ENCODE data around the gene SIL1. TPM values are rescaled to one million over a fixed set of nuclear protein-coding genes. Genes with fewer than 3 reads are reported as not detected.

Gene SIL1
- total RNA-seq, 4 donors from 2014 or later = 41.4 to 63.1 (median 52.8) TPM

- WGBS, 2 donors = 91 to 93% methylated on average over 12 of the region's 12 CpGs
- H3K27me3 ChIP-seq = no peaks in the 10 kb centered on the region
- peaks cover 0 to 10% (median 2%) of the 10 kb centered on the region in 4 donors for H3K4me1 ChIP-seq
- H3K4me3 ChIP-seq = no peak overlapping the region
- no peak overlapping the region for H3K27ac ChIP-seq
- TF ChIP-seq EP300 (IDR thresholded peaks at IDR 0.05) = no peak
- H3K36me3 ChIP-seq = peaks cover 0 to 84% (median 20%) of the 10 kb centered on the region in 3 donors
- DNase-seq (ENCODE audit: low spot score in 2 of 2) = no peak
- no peaks in the 10 kb centered on the region for H3K9me3 ChIP-seq
Observed at GRCh38 chr5:138934971-138935370, 263.2 kb downstream of the SIL1 start.

- H3K27me3 ChIP-seq = no peaks in the 10 kb centered on the region
- no peak overlapping the region for H3K27ac ChIP-seq
- WGBS, 2 donors = 86 to 87% methylated on average over 18 of the region's 18 CpGs
Observed at GRCh38 chr5:138933522-138934290, 264.5 kb downstream of the SIL1 start.

DNA sequence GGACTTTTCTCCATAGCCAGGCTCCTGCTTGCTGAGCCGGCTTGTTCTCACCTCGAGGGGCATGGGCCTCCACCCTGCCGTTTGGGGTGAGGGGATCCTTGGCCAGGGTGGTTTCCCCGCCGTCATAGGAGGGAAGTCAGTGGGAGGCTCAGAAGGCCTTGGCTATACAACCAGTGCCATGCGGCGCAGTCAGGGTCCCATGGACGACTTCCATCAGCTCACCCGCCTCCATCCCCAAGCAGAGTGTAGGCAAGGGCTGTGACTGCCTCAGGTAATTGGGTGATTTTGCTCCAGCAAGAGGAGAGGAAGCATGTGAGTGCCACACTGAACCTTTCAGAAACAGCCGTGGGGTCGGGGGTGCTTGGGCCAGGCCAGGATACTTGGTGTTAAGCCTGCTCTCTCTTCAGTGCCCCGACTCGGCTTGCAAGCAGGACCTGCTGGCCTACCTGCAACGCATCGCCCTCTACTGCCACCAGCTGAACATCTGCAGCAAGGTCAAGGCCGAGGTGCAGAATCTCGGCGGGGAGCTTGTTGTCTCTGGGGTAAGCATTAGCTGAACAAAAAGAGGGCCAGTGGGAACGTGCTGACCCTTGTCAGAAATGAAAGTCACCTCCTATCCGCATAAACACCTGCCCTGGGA lies 265.9 kb downstream of the SIL1 start:
- no peak for DNase-seq (ENCODE audit: low spot score in 2 of 2)
- H3K36me3 ChIP-seq = peaks cover 0 to 90% (median 20%) of the 10 kb centered on the region in 3 donors
- 77 to 83% methylated on average over 18 to 20 of the region's 20 CpGs for WGBS, 2 donors
- no peaks in the 10 kb centered on the region for H3K27me3 ChIP-seq
- TF ChIP-seq POLR2A (IDR thresholded peaks at IDR 0.05) (no peak), EP300 (IDR thresholded peaks at IDR 0.05) (no peak)
- TF ChIP-seq, protein P1, sequence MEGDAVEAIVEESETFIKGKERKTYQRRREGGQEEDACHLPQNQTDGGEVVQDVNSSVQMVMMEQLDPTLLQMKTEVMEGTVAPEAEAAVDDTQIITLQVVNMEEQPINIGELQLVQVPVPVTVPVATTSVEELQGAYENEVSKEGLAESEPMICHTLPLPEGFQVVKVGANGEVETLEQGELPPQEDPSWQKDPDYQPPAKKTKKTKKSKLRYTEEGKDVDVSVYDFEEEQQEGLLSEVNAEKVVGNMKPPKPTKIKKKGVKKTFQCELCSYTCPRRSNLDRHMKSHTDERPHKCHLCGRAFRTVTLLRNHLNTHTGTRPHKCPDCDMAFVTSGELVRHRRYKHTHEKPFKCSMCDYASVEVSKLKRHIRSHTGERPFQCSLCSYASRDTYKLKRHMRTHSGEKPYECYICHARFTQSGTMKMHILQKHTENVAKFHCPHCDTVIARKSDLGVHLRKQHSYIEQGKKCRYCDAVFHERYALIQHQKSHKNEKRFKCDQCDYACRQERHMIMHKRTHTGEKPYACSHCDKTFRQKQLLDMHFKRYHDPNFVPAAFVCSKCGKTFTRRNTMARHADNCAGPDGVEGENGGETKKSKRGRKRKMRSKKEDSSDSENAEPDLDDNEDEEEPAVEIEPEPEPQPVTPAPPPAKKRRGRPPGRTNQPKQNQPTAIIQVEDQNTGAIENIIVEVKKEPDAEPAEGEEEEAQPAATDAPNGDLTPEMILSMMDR (IDR thresholded peaks at IDR 0.05) = no peak
- no peak overlapping the region for H3K4me3 ChIP-seq
- H3K4me1 ChIP-seq = peaks cover 0 to 37% (median 15%) of the 10 kb centered on the region in 4 donors
- H3K27ac ChIP-seq = no peak overlapping the region
- H3K9me3 ChIP-seq = no peaks in the 10 kb centered on the region

More at GRCh38 chr5:138933522-138934290, 264.5 kb downstream of the SIL1 start:
- peaks cover 0 to 93% (median 20%) of the 10 kb centered on the region in 3 donors for H3K36me3 ChIP-seq
- DNase-seq (ENCODE audit: low spot score in 2 of 2) = no peak
- peaks cover 0 to 23% (median 8%) of the 10 kb centered on the region in 4 donors for H3K4me1 ChIP-seq
- no peak overlapping the region for H3K4me3 ChIP-seq
- no peaks in the 10 kb centered on the region for H3K9me3 ChIP-seq
- TF ChIP-seq POLR2A (IDR thresholded peaks at IDR 0.05) (no peak), EP300 (IDR thresholded peaks at IDR 0.05) (no peak)
- TF ChIP-seq, protein P1 (IDR thresholded peaks at IDR 0.05) = no peak

DNA sequence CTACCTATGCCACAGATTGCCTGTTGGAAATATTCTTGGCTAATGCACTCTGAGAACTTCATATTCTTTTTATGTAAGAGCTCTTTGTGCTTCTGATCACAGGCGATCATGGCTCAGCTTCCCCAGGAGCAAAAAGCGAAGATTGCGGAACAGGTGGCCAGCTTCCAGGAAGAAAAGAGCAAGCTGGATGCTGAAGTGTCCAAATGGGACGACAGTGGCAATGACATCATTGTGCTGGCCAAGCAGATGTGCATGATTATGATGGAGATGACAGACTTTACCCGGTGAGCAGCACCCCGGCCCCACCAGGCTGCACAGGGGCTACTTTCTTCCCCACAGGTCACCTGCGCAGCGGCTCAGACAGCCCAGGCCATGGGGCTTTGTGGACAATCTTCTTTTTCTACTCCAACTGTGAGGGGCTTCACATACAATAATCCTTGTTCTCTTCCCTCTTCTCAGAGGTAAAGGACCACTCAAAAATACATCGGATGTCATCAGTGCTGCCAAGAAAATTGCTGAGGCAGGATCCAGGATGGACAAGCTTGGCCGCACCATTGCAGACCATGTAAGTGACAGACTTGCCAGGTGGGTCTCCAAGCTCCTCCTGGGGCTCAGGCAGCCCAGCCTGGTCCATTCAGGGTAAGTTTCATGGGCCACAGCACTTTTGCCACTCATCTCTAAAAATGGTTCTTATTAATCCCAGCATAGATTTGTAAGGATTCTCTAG lies 267.6 kb downstream of the SIL1 start:
- peaks cover 0 to 94% (median 27%) of the 10 kb centered on the region in 3 donors for H3K36me3 ChIP-seq
- DNase-seq (ENCODE audit: low spot score in 2 of 2) = peak in 1 of 2 donors; percentile 45
- no peak overlapping the region for H3K4me3 ChIP-seq
- H3K27ac ChIP-seq = peak overlapping the region in 2 of 4 donors; percentile 65 to 80
- TF ChIP-seq EP300 (IDR thresholded peaks at IDR 0.05) (no peak), POLR2A (IDR thresholded peaks at IDR 0.05) (no peak)
- TF ChIP-seq, protein P1 (IDR thresholded peaks at IDR 0.05) = no peak
- no peaks in the 10 kb centered on the region for H3K27me3 ChIP-seq
- WGBS, 2 donors = 76 to 84% methylated on average over 10 of the region's 10 CpGs
- H3K9me3 ChIP-seq = no peaks in the 10 kb centered on the region
- peaks cover 0 to 43% (median 17%) of the 10 kb centered on the region in 4 donors for H3K4me1 ChIP-seq

GRCh38 chr5:138929571-138929955 lies 268.6 kb downstream of the SIL1 start:
- TF ChIP-seq POLR2A (IDR thresholded peaks at IDR 0.05) (no peak), EP300 (IDR thresholded peaks at IDR 0.05) (no peak)
- TF ChIP-seq, protein P1 (IDR thresholded peaks at IDR 0.05) = no peak
- H3K27ac ChIP-seq = peak overlapping the region in 3 of 4 donors; percentile 46 to 80 (median 65)
- WGBS, 2 donors = 40 to 57% methylated on average over 4 of the region's 4 CpGs

More at GRCh38 chr5:138929571-138929955, 268.6 kb downstream of the SIL1 start:
- Histone ChIP-seq H3K4me3 (no peak overlapping the region), H3K9me3 (no peaks in the 10 kb centered on the region), H3K4me1 (peaks cover 0 to 43% (median 17%) of the 10 kb centered on the region in 4 donors), H3K27me3 (no peaks in the 10 kb centered on the region), H3K36me3 (peaks cover 0 to 94% (median 34%) of the 10 kb centered on the region in 3 donors)
- DNase-seq (ENCODE audit: low spot score in 2 of 2) = no peak
